ENCODE measurements around the gene CSPG4.
A peak's percentile ranks its signal among the peaks of the same experiment; 100 is the strongest.
"Not testable (repeated sequence)": the region's sequence is repeated elsewhere in the genome, so short reads cannot be mapped to it uniquely, and the experiment has no call there.

The CSPG4 gene

GRCh38 chr15:75692311-75692710 lies 20.3 kb downstream of the CSPG4 start:
- DNase-seq (ENCODE audit: low read depth in 2 of 2) = not testable (repeated sequence)

- DNase-seq (ENCODE audit: low read depth in 2 of 2) = not testable (repeated sequence)
Observed at GRCh38 chr15:75689429-75689828, 23.2 kb downstream of the CSPG4 start.

GRCh38 chr15:75688831-75689230 lies 23.8 kb downstream of the CSPG4 start:
- no peak for DNase-seq (ENCODE audit: low read depth in 2 of 2)

- DNase-seq (ENCODE audit: low read depth in 2 of 2) = no peak
Observed at GRCh38 chr15:75688278-75688557, 24.4 kb downstream of the CSPG4 start.

GRCh38 chr15:75687486-75688277 lies 25.0 kb downstream of the CSPG4 start:
- no peak for DNase-seq (ENCODE audit: low read depth in 2 of 2)

- DNase-seq (ENCODE audit: low read depth in 2 of 2) = not testable (repeated sequence)
Observed at GRCh38 chr15:75686212-75686642, 26.4 kb downstream of the CSPG4 start.

- no peak for DNase-seq (ENCODE audit: low read depth in 2 of 2)
Observed at GRCh38 chr15:75685195-75685594, 27.5 kb downstream of the CSPG4 start.

- DNase-seq (ENCODE audit: low read depth in 2 of 2) = no peak
Observed at GRCh38 chr15:75684648-75685047, 28.0 kb downstream of the CSPG4 start.

GRCh38 chr15:75683646-75684312 lies 28.9 kb downstream of the CSPG4 start:
- not testable (repeated sequence) for DNase-seq (ENCODE audit: low read depth in 2 of 2)

- no peak for DNase-seq (ENCODE audit: low read depth in 2 of 2)
Observed at GRCh38 chr15:75682181-75683135, 30.2 kb downstream of the CSPG4 start.

GRCh38 chr15:75680007-75680789 lies 32.5 kb downstream of the CSPG4 start:
- no peak for DNase-seq (ENCODE audit: low read depth in 2 of 2)

- DNase-seq (ENCODE audit: low read depth in 2 of 2) = not testable (repeated sequence)
Observed at GRCh38 chr15:75678324-75678690, 34.3 kb downstream of the CSPG4 start.

GRCh38 chr15:75677465-75678323 lies 35.0 kb downstream of the CSPG4 start:
- no peak for DNase-seq (ENCODE audit: low read depth in 2 of 2)

- no peak for DNase-seq (ENCODE audit: low read depth in 2 of 2)
Observed at GRCh38 chr15:75676688-75677464, 35.8 kb downstream of the CSPG4 start.

GRCh38 chr15:75675579-75676404 lies 36.9 kb downstream of the CSPG4 start:
- DNase-seq (ENCODE audit: low read depth in 2 of 2) = no peak

GRCh38 chr15:75674366-75674765 lies 38.3 kb downstream of the CSPG4 start:
- DNase-seq (ENCODE audit: low read depth in 2 of 2) = no peak

GRCh38 chr15:75673426-75674235 lies 39.0 kb downstream of the CSPG4 start:
- peak in 1 of 2 experiments; percentile 36 for DNase-seq (ENCODE audit: low read depth in 2 of 2)

Data from fibroblast of skin of left biceps (primary cell).